A549 (cell line): ENCODE measurements around the gene CC2D1A. TPM values are rescaled to one million over a fixed set of nuclear protein-coding genes. Genes with fewer than 3 reads are reported as not detected.

Experiments
- ATAC-seq, 2 experiments: fragments of 200-7000 bp in 1 of 2; fragments of >200 bp in 1 of 2; cut with Nextera tagmentation in 1 of 2; cut with Tn5 transposase in 1 of 2; 3 replicates each; pipeline versions ENCODE4 v1.8.0 to v1.9.1; 2018 to 2020; ENCODE audit warnings: mild to moderate bottlenecking in 1 of 2, moderate library complexity in 1 of 2
- CTCF ChIA-PET: fragments of 300-600 bp; sonication (Branson Sonifier 250); formaldehyde crosslinking; extraction: SDS; loops from one replicate; lab custom pipeline; 2021; ENCODE audit warnings: antibody characterized with exemption, inconsistent platforms; lab: Yijun Ruan, JAX
- POLR2A ChIA-PET: fragments of 350-600 bp; formaldehyde crosslinking; extraction: SDS; loops from one replicate; lab custom pipeline; 2021; ENCODE audit warnings: antibody characterized with exemption, inconsistent platforms; lab: Yijun Ruan, JAX
- DNase-seq, 2 experiments: peaks; one replicate each; pipeline versions ENCODE4 v3.0.0 to v3.0.0-alpha.2; 2011 to 2016; ENCODE audit warnings: low read depth in 1 of 2, low spot score in 1 of 2
- FAIRE-seq: peaks from 2 replicates; lab custom pipeline; 2011; peaks lifted over from hg19 to GRCh38; lab: Jason Lieb, UNC
- H3K27ac ChIP-seq, 2 experiments: fragments of >200 bp; sonication (Bioruptor Twin); formaldehyde crosslinking; 3 replicates each; pipeline ENCODE4 v1.5.1; 2016 to 2017
- H3K4me1 ChIP-seq: fragments of >200 bp; sonication (Bioruptor Twin); formaldehyde crosslinking; 3 replicates; pipeline ENCODE4 v1.6.1; 2016
- H3K4me2 ChIP-seq: fragments of >200 bp; sonication (Bioruptor Twin); formaldehyde crosslinking; 3 replicates; pipeline ENCODE4 v1.6.1; 2016
- H3K4me3 ChIP-seq: fragments of >200 bp; sonication (Bioruptor Twin); formaldehyde crosslinking; 3 replicates; pipeline ENCODE4 v1.5.1; 2016
- H3K9me3 ChIP-seq: fragments of >200 bp; sonication (Bioruptor Twin); formaldehyde crosslinking; 3 replicates; pipeline ENCODE4 v1.6.1; 2016
- CHD2 ChIP-seq: fragments of 150-350 bp; IDR thresholded peaks from 2 replicates; pipeline ENCODE4 v1.6.1; 2014; ENCODE audit warnings: low read length; ENCODE audit not compliant: partially characterized antibody
- EHMT2 ChIP-seq: fragments of 200-600 bp; sonication (generic); IDR thresholded peaks from 2 replicates; pipeline ENCODE4 v1.6.1; 2016; ENCODE audit warnings: antibody characterized with exemption, low read depth, mild to moderate bottlenecking, moderate library complexity
- EP300 ChIP-seq, 2 experiments: fragments of >200 bp; sonication (Bioruptor Twin); formaldehyde crosslinking; IDR thresholded peaks; 2 replicates in 1 of 2; 3 replicates in 1 of 2; pipeline ENCODE4 v1.6.1; 2016 to 2017
- ESRRA ChIP-seq: fragments of 150-350 bp; IDR thresholded peaks from 2 replicates; pipeline ENCODE4 v1.6.1; 2014; ENCODE audit warnings: mild to moderate bottlenecking, low read length, borderline replicate concordance
- FOSB ChIP-seq: fragments of 250-450 bp; sonication (Bioruptor Pico); IDR thresholded peaks from 2 replicates; pipeline ENCODE4 v1.5.0; 2020; ENCODE audit warnings: mild to moderate bottlenecking, moderate library complexity
- FOSL2 ChIP-seq, 2 experiments: fragments of 450-650 bp in 1 of 2; fragments of >200 bp in 1 of 2; sonication (Bioruptor Twin) in 1 of 2; formaldehyde crosslinking; IDR thresholded peaks; 2 replicates each; pipeline versions ENCODE4 v1.5.0 to v1.6.1; 2016 to 2020; ENCODE audit warnings: mild to moderate bottlenecking in 1 of 2, moderate library complexity in 1 of 2
- HDAC2 ChIP-seq: fragments of 200-600 bp; sonication (generic); IDR thresholded peaks from 2 replicates; pipeline ENCODE4 v1.6.1; 2016
- HEYL ChIP-seq: fragments of 250-450 bp; sonication (Bioruptor Pico); IDR thresholded peaks from 2 replicates; pipeline ENCODE4 v1.8.0; 2021; ENCODE audit warnings: mild to moderate bottlenecking, moderate library complexity
- JUN ChIP-seq, 2 experiments: fragments of >200 bp; sonication (Bioruptor Twin); formaldehyde crosslinking; IDR thresholded peaks; 2 replicates in 1 of 2; 3 replicates in 1 of 2; pipeline ENCODE4 v1.6.1; 2016 to 2017
- KDM5A ChIP-seq: fragments of 200-600 bp; sonication (generic); IDR thresholded peaks from 2 replicates; pipeline ENCODE4 v1.6.1; 2016; ENCODE audit warnings: antibody characterized with exemption, mild to moderate bottlenecking
- MYC ChIP-seq: IDR thresholded peaks from 2 replicates; pipeline ENCODE4 v1.6.1; 2012; ENCODE audit warnings: mild to moderate bottlenecking, inconsistent platforms, low read length, improper control_type of control experiment, borderline replicate concordance
- NFE2L2 ChIP-seq: fragments of 150-350 bp; conservative IDR thresholded peaks from 2 replicates; pipeline ENCODE4 v1.6.1; 2014; ENCODE audit warnings: low read length
- NR3C1 ChIP-seq: fragments of >200 bp; sonication (Bioruptor Twin); formaldehyde crosslinking; IDR thresholded peaks from 3 replicates; pipeline ENCODE4 v1.6.1; 2017
- PHF8 ChIP-seq: fragments of 200-600 bp; sonication (generic); IDR thresholded peaks from 2 replicates; pipeline ENCODE4 v1.6.1; 2016; ENCODE audit warnings: low read depth, mild to moderate bottlenecking, antibody characterized with exemption, moderate library complexity, borderline replicate concordance
- POLR2A ChIP-seq: IDR thresholded peaks from 2 replicates; pipeline ENCODE4 v1.6.1; 2012; ENCODE audit warnings: mild to moderate bottlenecking, low read length
- RAD21 ChIP-seq, 2 experiments: fragments of >200 bp in 1 of 2; sonication (Bioruptor Twin) in 1 of 2; formaldehyde crosslinking in 1 of 2; IDR thresholded peaks in 1 of 2; conservative IDR thresholded peaks in 1 of 2; 2 replicates in 1 of 2; 3 replicates in 1 of 2; pipeline ENCODE4 v1.6.1; 2012 to 2018; ENCODE audit warnings: inconsistent platforms in 1 of 2
- RNF2 ChIP-seq: fragments of 200-600 bp; sonication (generic); IDR thresholded peaks from 2 replicates; pipeline ENCODE4 v1.6.1; 2016; ENCODE audit warnings: low read depth, mild to moderate bottlenecking, antibody characterized with exemption, moderate library complexity, borderline replicate concordance
- WGBS: methylation state at CpG from one replicate; pipeline ENCODE4 v1.1.6; 2017; ENCODE audit errors: missing lambda C conversion rate; 5-methylcytosine and 5-hydroxymethylcytosine counted together
- polyA plus RNA-seq, 4 experiments: library from polyadenylated mRNA; depleted of rRNA in 3 of 4; stranded (reverse); fragments of >200 nt; fragmentation: RNase III in 1 of 4; extraction: RNeasy Plus Mini Kit Qiagen cat#74134 plus additional on column Dnase treatment in 1 of 4; gene quantifications; 2 replicates in 3 of 4; 3 replicates in 1 of 4; pipeline ENCODE4 v1.2.3, GENCODE V29; 2011 to 2017
- TF ChIP-seq, protein P1 (sequence below): fragments of >200 bp; sonication (Bioruptor Twin); formaldehyde crosslinking; IDR thresholded peaks from 3 replicates; pipeline ENCODE4 v1.5.1; 2016
- TF ChIP-seq, protein P2 (sequence below): fragments of 250-450 bp; sonication (Bioruptor Pico); IDR thresholded peaks from 2 replicates; pipeline ENCODE4 v1.5.0; 2021; ENCODE audit warnings: mild to moderate bottlenecking, moderate library complexity, borderline replicate concordance
- TF ChIP-seq, protein P3 (sequence below): IDR thresholded peaks from 2 replicates; pipeline ENCODE4 v1.6.1; 2012; ENCODE audit warnings: low read depth, borderline replicate concordance
- TF ChIP-seq, protein P4 (sequence below): fragments of 200-600 bp; sonication (generic); IDR thresholded peaks from 2 replicates; pipeline ENCODE4 v1.6.1; 2016; ENCODE audit warnings: antibody characterized with exemption, mild to moderate bottlenecking, moderate library complexity

CC2D1A gene
- polyA plus RNA-seq, 2 of the 4 experiments (the other 2 are of a cell fraction): 4.8 to 13.9 TPM

DNA sequence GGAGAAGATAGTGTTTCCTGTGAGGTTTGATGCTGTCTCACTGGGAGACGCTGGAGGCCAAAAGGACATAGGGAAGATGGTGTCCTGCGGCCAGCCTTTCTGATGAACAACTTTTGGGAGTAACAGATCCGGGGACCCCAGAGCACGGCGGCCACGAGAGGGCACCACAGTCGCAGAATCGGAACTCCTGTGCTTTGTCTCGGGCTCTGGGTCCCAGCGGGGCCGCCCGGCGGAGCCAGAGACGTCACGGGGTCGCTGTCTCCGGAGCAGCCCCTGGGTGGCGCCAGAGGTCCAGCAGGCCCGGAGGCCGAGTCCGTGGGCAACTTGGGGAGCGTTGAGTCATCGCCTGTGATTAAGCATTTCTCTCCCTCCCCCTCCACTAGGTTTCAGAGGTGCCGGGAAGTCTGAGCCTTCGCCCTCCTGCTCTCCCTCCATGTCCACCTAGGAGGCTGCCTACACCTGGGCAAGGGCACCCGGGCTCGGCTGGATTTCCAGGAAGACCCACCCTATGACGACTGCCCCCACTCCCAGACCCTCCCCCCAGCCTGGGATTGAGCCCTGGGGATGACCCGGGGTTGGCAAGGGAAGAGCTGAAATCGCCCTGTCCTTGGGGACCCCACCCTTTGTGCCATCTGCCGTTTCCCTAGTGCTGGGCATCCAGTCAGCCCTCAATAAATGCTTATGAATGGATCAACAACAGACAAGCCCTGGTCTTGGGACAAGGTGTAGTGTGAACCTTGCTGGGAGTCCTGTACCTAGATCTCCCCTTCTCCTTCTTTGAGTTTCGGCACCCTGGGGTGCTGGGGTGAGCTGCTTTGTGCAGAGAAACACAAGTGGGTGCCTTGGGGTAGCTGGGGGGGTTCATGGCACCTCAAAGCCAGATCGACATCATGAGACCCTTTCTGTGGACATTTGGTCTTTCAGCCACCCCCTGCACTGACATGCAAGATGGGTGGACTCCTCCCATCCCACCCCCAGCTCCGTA, 25.6 kb upstream of the CC2D1A start (continued):
- no peak for TF ChIP-seq PHF8
- no peak for TF ChIP-seq ESRRA
- TF ChIP-seq FOSB (CRISPR knock-in tag): no peak

DNA sequence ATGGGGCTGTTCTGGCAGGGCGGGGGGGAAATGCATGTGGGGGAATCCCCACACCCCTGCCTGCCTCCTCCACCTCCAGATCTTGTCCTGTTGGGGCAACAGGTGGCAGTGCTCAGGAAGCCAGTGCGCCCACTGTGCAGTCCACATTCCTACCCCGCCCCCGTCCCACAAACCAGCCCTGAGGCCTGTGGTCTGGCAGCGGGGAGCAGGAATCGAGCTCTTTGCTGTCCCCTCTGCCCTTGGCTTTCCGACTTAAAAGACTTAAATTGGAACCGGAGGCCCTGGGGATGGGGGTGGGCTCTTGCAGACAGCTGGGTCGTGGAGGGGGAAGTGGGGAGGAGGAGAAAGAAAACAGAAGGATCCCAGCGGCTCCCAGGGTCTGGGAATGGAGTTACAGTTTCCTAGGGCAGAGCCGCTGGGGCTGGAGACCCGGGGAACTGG, 24.7 kb upstream of the CC2D1A start:
- ATAC-seq: no peak
- FAIRE-seq: no peak
- H3K27ac ChIP-seq: peak overlapping the region; percentile 96 to 100
- no peaks in the 10 kb centered on the region for H3K9me3 ChIP-seq
- CTCF ChIA-PET: interaction anchor here (0.8 to 3.6 kb wide), 21 partner anchors 8 to 255 kb away, joined by 3 to 30 read pairs (median 4); partner anchors contain the start of genes ASF1B, IL27RA and MISP3
- DNase-seq: no peak
- no peak overlapping the region for H3K4me3 ChIP-seq
- WGBS: 81% methylated on average over 9 of the region's 12 CpGs
- no peak overlapping the region; the same call in 2 of the 3 replicates for H3K4me2 ChIP-seq
- POLR2A ChIA-PET: interaction anchor here (0.5 to 2.2 kb wide), 2 partner anchors 90 to 191 kb away, joined by 3 to 5 read pairs; partner anchors contain the start of gene MISP3
- H3K4me1 ChIP-seq: peaks cover 13% of the 10 kb centered on the region
- no peak for TF ChIP-seq KDM5A
- TF ChIP-seq CHD2: no peak
- TF ChIP-seq EHMT2: no peak
- no peak for TF ChIP-seq HDAC2
- no peak for TF ChIP-seq FOSL2 (IDR thresholded peaks at IDR 0.05)
- TF ChIP-seq FOSL2 (CRISPR knock-in tag; IDR thresholded peaks at IDR 0.05): no peak
- TF ChIP-seq ESRRA: no peak
- TF ChIP-seq NFE2L2: no peak
- no peak for TF ChIP-seq HEYL (CRISPR knock-in tag)

DNA sequence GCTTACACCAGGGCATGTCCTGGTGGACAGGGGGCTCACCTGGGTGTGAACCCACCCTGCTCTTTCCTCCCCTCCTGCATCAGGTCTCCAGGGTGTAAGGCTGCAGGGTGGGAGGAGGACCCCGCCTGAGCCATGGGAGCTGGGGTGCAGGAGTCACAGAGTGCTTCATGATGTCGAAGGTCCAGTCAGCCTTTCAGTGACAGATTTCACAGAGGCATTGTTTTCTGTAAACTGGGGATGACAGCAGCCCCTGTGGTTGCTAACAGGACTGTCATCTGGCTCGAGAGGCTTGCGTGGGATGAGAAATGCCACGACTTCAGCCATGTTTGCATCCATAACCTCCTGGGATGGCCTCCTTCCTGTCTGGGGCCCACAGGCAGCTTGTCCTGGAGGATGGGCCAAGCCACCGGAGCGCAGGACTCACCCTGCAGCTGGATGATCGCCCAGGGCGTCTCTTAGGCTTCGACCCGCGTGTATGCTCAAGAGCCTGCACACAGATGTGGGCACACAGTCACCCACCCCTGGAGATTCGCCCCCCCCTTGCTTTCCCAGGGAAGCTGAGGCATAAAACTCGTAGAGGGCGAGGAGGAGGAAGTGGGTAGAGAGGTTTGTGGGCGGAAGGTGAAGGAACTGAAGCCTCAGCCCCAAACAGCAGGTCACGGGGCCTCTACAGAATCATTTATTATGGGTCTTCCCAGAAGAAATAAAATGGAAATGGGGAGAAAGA, 24.1 kb upstream of the CC2D1A start:
- Histone ChIP-seq H3K9me3 (no peaks in the 10 kb centered on the region), H3K4me1 (peaks cover 13% of the 10 kb centered on the region), H3K4me3 (no peak overlapping the region), H3K4me2 (no peak overlapping the region), H3K27ac (peak overlapping the region; percentile 96 to 100; a peak in 5 of 6 replicates)
- WGBS: 93% methylated on average over 9 of the region's 17 CpGs
- no peak for ATAC-seq
- TF ChIP-seq JUN (IDR thresholded peaks at IDR 0.05): no peak
- no peak for TF ChIP-seq NR3C1
- TF ChIP-seq CHD2: no peak
- no peak for TF ChIP-seq EP300 (IDR thresholded peaks at IDR 0.05)
- no peak for TF ChIP-seq MYC
- TF ChIP-seq PHF8: no peak
- TF ChIP-seq, protein P1, sequence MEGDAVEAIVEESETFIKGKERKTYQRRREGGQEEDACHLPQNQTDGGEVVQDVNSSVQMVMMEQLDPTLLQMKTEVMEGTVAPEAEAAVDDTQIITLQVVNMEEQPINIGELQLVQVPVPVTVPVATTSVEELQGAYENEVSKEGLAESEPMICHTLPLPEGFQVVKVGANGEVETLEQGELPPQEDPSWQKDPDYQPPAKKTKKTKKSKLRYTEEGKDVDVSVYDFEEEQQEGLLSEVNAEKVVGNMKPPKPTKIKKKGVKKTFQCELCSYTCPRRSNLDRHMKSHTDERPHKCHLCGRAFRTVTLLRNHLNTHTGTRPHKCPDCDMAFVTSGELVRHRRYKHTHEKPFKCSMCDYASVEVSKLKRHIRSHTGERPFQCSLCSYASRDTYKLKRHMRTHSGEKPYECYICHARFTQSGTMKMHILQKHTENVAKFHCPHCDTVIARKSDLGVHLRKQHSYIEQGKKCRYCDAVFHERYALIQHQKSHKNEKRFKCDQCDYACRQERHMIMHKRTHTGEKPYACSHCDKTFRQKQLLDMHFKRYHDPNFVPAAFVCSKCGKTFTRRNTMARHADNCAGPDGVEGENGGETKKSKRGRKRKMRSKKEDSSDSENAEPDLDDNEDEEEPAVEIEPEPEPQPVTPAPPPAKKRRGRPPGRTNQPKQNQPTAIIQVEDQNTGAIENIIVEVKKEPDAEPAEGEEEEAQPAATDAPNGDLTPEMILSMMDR: no peak
- no peak for TF ChIP-seq HEYL (CRISPR knock-in tag)
- no peak for TF ChIP-seq FOSB (CRISPR knock-in tag)
- TF ChIP-seq, protein P2, sequence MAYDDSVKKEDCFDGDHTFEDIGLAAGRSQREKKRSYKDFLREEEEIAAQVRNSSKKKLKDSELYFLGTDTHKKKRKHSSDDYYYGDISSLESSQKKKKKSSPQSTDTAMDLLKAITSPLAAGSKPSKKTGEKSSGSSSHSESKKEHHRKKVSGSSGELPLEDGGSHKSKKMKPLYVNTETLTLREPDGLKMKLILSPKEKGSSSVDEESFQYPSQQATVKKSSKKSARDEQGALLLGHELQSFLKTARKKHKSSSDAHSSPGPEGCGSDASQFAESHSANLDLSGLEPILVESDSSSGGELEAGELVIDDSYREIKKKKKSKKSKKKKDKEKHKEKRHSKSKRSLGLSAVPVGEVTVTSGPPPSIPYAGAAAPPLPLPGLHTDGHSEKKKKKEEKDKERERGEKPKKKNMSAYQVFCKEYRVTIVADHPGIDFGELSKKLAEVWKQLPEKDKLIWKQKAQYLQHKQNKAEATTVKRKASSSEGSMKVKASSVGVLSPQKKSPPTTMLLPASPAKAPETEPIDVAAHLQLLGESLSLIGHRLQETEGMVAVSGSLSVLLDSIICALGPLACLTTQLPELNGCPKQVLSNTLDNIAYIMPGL (CRISPR knock-in tag): no peak
- TF ChIP-seq RNF2: no peak
- TF ChIP-seq RAD21 (conservative IDR thresholded peaks at IDR 0.05 in 1 of 2, IDR thresholded peaks at IDR 0.05 in 1 of 2): no peak
- TF ChIP-seq POLR2A: no peak
- TF ChIP-seq, protein P3, sequence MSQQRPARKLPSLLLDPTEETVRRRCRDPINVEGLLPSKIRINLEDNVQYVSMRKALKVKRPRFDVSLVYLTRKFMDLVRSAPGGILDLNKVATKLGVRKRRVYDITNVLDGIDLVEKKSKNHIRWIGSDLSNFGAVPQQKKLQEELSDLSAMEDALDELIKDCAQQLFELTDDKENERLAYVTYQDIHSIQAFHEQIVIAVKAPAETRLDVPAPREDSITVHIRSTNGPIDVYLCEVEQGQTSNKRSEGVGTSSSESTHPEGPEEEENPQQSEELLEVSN: no peak
- TF ChIP-seq, protein P4, sequence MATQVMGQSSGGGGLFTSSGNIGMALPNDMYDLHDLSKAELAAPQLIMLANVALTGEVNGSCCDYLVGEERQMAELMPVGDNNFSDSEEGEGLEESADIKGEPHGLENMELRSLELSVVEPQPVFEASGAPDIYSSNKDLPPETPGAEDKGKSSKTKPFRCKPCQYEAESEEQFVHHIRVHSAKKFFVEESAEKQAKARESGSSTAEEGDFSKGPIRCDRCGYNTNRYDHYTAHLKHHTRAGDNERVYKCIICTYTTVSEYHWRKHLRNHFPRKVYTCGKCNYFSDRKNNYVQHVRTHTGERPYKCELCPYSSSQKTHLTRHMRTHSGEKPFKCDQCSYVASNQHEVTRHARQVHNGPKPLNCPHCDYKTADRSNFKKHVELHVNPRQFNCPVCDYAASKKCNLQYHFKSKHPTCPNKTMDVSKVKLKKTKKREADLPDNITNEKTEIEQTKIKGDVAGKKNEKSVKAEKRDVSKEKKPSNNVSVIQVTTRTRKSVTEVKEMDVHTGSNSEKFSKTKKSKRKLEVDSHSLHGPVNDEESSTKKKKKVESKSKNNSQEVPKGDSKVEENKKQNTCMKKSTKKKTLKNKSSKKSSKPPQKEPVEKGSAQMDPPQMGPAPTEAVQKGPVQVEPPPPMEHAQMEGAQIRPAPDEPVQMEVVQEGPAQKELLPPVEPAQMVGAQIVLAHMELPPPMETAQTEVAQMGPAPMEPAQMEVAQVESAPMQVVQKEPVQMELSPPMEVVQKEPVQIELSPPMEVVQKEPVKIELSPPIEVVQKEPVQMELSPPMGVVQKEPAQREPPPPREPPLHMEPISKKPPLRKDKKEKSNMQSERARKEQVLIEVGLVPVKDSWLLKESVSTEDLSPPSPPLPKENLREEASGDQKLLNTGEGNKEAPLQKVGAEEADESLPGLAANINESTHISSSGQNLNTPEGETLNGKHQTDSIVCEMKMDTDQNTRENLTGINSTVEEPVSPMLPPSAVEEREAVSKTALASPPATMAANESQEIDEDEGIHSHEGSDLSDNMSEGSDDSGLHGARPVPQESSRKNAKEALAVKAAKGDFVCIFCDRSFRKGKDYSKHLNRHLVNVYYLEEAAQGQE: no peak
- no peak for FAIRE-seq
- DNase-seq: no peak
- ChIA-PET CTCF (interaction anchor here (0.8 to 3.6 kb wide), 11 partner anchors 12 to 255 kb away, joined by 3 to 30 read pairs (median 5); partner anchors contain the start of genes ASF1B, IL27RA and MISP3), POLR2A (interaction anchor here (2.2 kb wide), 1 partner anchor 190 kb away, joined by 5 read pairs; the partner anchor contains the start of gene MISP3)
